ENCODE measurements around the gene VWC2. TPM values are rescaled to one million over a fixed set of nuclear protein-coding genes. Genes with fewer than 3 reads are reported as not detected.

Gene VWC2
- total and polyA plus RNA-seq, 8 donors = under 0.01 to 0.04 (median 0.03) TPM; not detected in 4

GRCh38 chr7:49892481-49892880 lies 119.0 kb downstream of the VWC2 start:
- Histone ChIP-seq H3K27me3 (no peaks in the 10 kb centered on the region), H3K4me3 (no peak overlapping the region), H3K9me3 (no peaks in the 10 kb centered on the region), H3K27ac (no peak overlapping the region), H3K36me3 (no peaks in the 10 kb centered on the region), H3K4me1 (no peaks in the 10 kb centered on the region)
- ATAC-seq (no peak), FAIRE-seq (no peak), DNase-seq (no peak)
- TF ChIP-seq CTCF (IDR thresholded peaks at IDR 0.05) = no peak
- intact Hi-C loops (cut with DNase I) = no loop called here
- WGBS, 2 donors = 85 to 86% methylated on average over 2 of the region's 2 CpGs

GRCh38 chr7:49893131-49893530 lies 119.7 kb downstream of the VWC2 start:
- Histone ChIP-seq H3K4me1 (no peaks in the 10 kb centered on the region), H3K27ac (no peak overlapping the region), H3K27me3 (no peaks in the 10 kb centered on the region), H3K9me3 (no peaks in the 10 kb centered on the region), H3K4me3 (no peak overlapping the region), H3K36me3 (no peaks in the 10 kb centered on the region)
- FAIRE-seq (no peak), DNase-seq (no peak), ATAC-seq (no peak)
- 61 to 67% methylated on average over 4 of the region's 4 CpGs for WGBS, 2 donors
- no peak for TF ChIP-seq CTCF (IDR thresholded peaks at IDR 0.05)
- intact Hi-C loops (cut with DNase I) = no loop called here

GRCh38 chr7:49894543-49894942 lies 121.1 kb downstream of the VWC2 start:
- ATAC-seq (no peak), FAIRE-seq (no peak)
- intact Hi-C loops (cut with DNase I) = no loop called here

GRCh38 chr7:49911909-49912308 lies 138.5 kb downstream of the VWC2 start:
- no peak overlapping the region for H3K27ac ChIP-seq
- DNase-seq (no peak), FAIRE-seq (no peak), ATAC-seq (no peak)
- intact Hi-C loops (cut with DNase I) = no loop called here
- no peaks in the 10 kb centered on the region for H3K9me3 ChIP-seq
- no peaks in the 10 kb centered on the region for H3K36me3 ChIP-seq
- H3K4me3 ChIP-seq = no peak overlapping the region
- no peaks in the 10 kb centered on the region for H3K4me1 ChIP-seq
- 86 to 87% methylated on average over 8 of the region's 8 CpGs for WGBS, 2 donors
- no peak for TF ChIP-seq CTCF (IDR thresholded peaks at IDR 0.05)
- H3K27me3 ChIP-seq = no peaks in the 10 kb centered on the region

More at GRCh38 chr7:49894543-49894942, 121.1 kb downstream of the VWC2 start:
- TF ChIP-seq CTCF (IDR thresholded peaks at IDR 0.05) = no peak
- Histone ChIP-seq H3K9me3 (no peaks in the 10 kb centered on the region), H3K4me3 (no peak overlapping the region), H3K4me1 (no peaks in the 10 kb centered on the region), H3K27me3 (no peaks in the 10 kb centered on the region), H3K27ac (no peak overlapping the region), H3K36me3 (no peaks in the 10 kb centered on the region)
- no peak for DNase-seq
- WGBS, 2 donors = 86 to 89% methylated on average over 4 of the region's 4 CpGs

- FAIRE-seq = no peak
- no peak overlapping the region for H3K4me3 ChIP-seq
- no peaks in the 10 kb centered on the region for H3K27me3 ChIP-seq
- no peaks in the 10 kb centered on the region for H3K4me1 ChIP-seq
- TF ChIP-seq CTCF (IDR thresholded peaks at IDR 0.05) = no peak
- 82 to 87% methylated on average over 6 of the region's 6 CpGs for WGBS, 2 donors
- H3K36me3 ChIP-seq = no peaks in the 10 kb centered on the region
- intact Hi-C loops (cut with DNase I) = no loop called here
- H3K27ac ChIP-seq = no peak overlapping the region
- no peaks in the 10 kb centered on the region for H3K9me3 ChIP-seq
- ATAC-seq = no peak
- no peak for DNase-seq
These were observed 153.3 kb downstream of the VWC2 start for GRCh38 chr7:49926720-49927119.
